Measurements from ENCODE around the gene LRRC71.

The LRRC71 gene

DNA sequence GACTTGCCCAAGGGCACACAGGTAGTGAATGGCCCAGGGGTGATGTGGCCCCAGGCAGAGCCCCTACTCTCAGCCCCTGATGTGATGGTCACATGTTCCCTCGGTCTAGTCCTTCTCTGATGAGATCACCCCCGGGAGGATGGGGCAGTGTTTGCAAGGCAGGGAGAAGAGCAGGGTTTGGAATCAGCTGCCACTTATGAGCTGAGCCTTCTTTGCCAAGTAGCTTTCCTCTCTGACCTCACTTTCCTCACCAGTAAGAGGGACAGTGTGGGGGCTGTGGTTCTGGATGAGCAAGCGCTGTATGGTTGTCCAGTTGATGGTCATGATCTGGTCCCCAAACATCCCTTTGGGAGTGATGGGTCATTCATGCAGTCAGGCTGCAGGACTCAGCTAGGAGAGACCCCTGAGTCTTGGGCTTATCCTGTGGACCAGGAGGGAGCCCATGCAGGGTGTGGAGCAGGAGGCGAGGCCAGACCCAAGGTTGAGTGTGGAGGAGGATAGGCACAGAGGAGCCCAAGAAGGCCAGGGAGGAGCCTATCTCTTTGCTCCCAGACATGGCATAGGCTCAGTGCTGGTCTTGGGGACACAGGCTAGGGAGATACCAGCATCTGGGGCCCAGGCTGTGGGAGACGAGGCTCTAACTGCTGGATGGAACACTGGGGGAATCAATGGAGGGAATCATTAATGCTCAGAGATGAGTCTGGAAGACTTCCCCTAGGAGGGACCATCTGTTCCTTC lies 42.8 kb upstream of the LRRC71 start:
- DNase-seq (ENCODE audit: low spot score): no peak
- H3K27ac ChIP-seq: no peak overlapping the region
- TF ChIP-seq, protein P1, sequence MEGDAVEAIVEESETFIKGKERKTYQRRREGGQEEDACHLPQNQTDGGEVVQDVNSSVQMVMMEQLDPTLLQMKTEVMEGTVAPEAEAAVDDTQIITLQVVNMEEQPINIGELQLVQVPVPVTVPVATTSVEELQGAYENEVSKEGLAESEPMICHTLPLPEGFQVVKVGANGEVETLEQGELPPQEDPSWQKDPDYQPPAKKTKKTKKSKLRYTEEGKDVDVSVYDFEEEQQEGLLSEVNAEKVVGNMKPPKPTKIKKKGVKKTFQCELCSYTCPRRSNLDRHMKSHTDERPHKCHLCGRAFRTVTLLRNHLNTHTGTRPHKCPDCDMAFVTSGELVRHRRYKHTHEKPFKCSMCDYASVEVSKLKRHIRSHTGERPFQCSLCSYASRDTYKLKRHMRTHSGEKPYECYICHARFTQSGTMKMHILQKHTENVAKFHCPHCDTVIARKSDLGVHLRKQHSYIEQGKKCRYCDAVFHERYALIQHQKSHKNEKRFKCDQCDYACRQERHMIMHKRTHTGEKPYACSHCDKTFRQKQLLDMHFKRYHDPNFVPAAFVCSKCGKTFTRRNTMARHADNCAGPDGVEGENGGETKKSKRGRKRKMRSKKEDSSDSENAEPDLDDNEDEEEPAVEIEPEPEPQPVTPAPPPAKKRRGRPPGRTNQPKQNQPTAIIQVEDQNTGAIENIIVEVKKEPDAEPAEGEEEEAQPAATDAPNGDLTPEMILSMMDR (conservative IDR thresholded peaks at IDR 0.05; ENCODE audit: low read depth): no peak
- CTCF ChIA-PET: no interaction called here
- POLR2A ChIA-PET (ENCODE audit: low non-redundant PET): no interaction called here

DNA sequence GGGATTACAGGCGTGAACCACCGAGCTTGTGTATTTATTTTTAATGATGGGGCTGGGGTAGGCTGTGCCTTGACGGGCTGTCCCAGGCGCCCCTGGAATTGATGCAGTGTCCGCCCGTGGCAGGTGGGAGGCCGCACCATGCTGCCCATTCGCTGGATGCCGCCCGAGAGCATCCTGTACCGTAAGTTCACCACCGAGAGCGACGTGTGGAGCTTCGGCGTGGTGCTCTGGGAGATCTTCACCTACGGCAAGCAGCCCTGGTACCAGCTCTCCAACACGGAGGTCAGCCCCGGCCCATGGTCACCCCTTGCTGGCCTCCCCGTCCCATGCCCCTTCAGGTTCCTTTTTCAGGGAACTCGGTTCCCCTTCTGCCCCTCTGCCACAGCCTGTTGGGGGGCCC lies 40.6 kb upstream of the LRRC71 start:
- CTCF ChIA-PET: interaction anchor here (0.7 to 1.7 kb wide), 2 partner anchors 12 to 20 kb away, joined by 4 to 10 read pairs; partner anchors contain the start of gene NTRK1
- no peak overlapping the region for H3K27ac ChIP-seq
- TF ChIP-seq, protein P1 (conservative IDR thresholded peaks at IDR 0.05; ENCODE audit: low read depth): no peak
- POLR2A ChIA-PET (ENCODE audit: low non-redundant PET): no interaction called here
- no peak for DNase-seq (ENCODE audit: low spot score)

DNA sequence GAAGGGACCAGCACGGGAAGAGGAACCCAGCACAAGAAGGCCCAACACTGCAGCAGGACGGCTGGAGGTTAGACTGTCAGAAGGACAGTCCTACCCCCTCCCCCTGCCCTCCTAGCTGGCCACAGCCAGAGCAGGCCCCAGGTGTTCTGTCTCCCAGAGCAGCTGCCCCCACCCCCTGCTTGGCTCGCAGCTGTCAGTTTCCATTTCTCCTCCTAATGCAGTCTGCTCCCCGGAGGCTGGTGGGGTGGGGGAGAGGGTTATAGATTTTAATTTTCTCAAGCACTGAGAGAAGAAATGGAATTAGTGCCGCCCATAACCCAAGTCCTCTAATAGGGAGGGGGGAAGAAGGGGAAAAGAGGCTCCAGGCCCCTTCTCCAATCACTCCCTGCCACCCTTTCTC lies 40.0 kb upstream of the LRRC71 start:
- ChIA-PET CTCF (interaction anchor here (0.5 to 1.7 kb wide), 4 partner anchors 9 to 738 kb away, joined by 3 to 10 read pairs (median 4); partner anchors contain the start of gene NTRK1), POLR2A (ENCODE audit: low non-redundant PET) (no interaction called here)
- TF ChIP-seq, protein P1 (conservative IDR thresholded peaks at IDR 0.05; ENCODE audit: low read depth): no peak
- DNase-seq (ENCODE audit: low spot score): no peak
- no peak overlapping the region for H3K27ac ChIP-seq

DNA sequence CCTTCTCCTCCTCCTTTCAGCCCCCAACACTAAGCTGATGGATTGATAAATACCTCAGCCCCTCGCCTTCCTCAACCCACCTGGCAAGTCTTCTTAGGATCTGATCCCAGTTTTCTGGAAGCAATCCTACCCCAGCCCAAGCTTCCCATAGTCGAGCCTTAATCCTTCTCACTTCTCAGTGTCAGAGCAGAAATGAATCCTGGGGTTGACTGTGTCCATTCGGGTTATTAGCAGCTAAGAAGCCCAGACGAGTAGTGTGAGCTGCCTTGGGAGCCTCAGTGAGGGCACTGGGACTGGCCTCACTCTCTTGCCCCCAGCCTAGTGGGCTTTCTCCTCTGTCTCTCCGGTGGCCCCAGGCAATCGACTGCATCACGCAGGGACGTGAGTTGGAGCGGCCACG lies 39.3 kb upstream of the LRRC71 start:
- CTCF ChIA-PET: interaction anchor here (0.8 to 1.7 kb wide), 3 partner anchors 9 to 47 kb away, joined by 3 to 10 read pairs (median 3); partner anchors contain the start of gene NTRK1
- TF ChIP-seq, protein P1 (conservative IDR thresholded peaks at IDR 0.05; ENCODE audit: low read depth): no peak
- no peak for DNase-seq (ENCODE audit: low spot score)
- POLR2A ChIA-PET (ENCODE audit: low non-redundant PET): no interaction called here
- H3K27ac ChIP-seq: no peak overlapping the region

DNA sequence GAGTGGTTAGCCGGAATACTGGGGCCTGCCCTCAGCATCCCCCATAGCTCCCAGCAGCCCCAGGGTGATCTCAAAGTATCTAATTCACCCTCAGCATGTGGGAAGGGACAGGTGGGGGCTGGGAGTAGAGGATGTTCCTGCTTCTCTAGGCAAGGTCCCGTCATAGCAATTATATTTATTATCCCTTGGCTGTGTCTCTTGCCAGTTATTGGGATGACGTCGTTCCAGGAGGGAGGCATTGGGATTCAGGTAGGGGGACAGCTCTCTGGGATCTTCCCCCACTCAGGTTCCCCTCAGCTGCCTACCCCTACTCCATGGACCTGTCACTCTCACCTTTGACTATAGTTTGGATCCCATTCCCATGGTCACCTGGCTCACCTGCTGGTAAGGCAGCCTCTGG lies 38.8 kb upstream of the LRRC71 start:
- POLR2A ChIA-PET (ENCODE audit: low non-redundant PET): no interaction called here

DNA sequence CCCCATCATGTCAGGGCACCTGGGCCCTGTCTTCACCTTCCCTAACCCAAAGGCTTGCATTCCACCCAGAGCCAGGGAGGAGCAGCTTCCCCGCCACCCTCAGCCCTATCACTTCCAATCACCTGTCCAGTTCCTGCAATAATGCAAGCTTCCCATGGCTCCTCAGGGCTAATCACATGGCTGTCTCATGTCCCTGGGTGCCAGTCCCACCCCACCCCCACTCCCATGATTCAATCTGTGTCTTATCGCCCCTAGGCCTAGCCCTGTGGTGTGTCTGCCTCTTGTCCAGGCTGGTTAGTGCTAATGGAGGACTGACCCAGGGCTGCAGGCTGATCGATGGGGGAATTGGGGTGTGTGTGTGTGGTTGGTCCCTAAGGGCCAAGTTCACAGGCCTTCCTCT lies 37.9 kb upstream of the LRRC71 start:
- POLR2A ChIA-PET (ENCODE audit: low non-redundant PET): no interaction called here
- no peak for DNase-seq (ENCODE audit: low spot score)
- TF ChIP-seq, protein P1 (conservative IDR thresholded peaks at IDR 0.05; ENCODE audit: low read depth): no peak
- CTCF ChIA-PET: no interaction called here
- H3K27ac ChIP-seq: no peak overlapping the region

More for the DNA sequence above, 38.8 kb upstream of the LRRC71 start:
- CTCF ChIA-PET: interaction anchor here (0.8 kb wide), 1 partner anchor 46 kb away, joined by 3 read pairs; no protein-coding TSS in a partner anchor
- no peak overlapping the region for H3K27ac ChIP-seq
- TF ChIP-seq, protein P1 (conservative IDR thresholded peaks at IDR 0.05; ENCODE audit: low read depth): no peak
- DNase-seq (ENCODE audit: low spot score): no peak
